Lung (tissue), 12 donors: ENCODE data around the gene CES3. TPM values are rescaled to one million over a fixed set of nuclear protein-coding genes. Genes with fewer than 3 reads are reported as not detected.
A peak's percentile ranks its signal among the peaks of the same experiment; 100 is the strongest.

ENCODE experiments used
- ATAC-seq: fragments of 200-7000 bp; cut with Tn5 transposase; one replicate; pipeline ENCODE4 v1.9.1; 2020; ENCODE audit warnings: moderate number of reproducible peaks; ENCODE audit not compliant: insufficient read depth, low FRiP score
- DNase-seq, 3 donors: peaks; one replicate each; pipeline ENCODE4 v3.0.0-alpha.2; 2013 to 2017
- H3K27ac ChIP-seq, 2 donors: one replicate each; pipeline ENCODE4 v1.5.1; 2013; ENCODE audit warnings: mild to moderate bottlenecking in 2 of 2, moderate library complexity in 2 of 2, control low read depth in 1 of 2, inconsistent platforms in 1 of 2, low read depth in 1 of 2, low read length in 1 of 2
- H3K27me3 ChIP-seq, 3 donors: one replicate each; pipeline ENCODE4 v1.5.1; 2013; ENCODE audit warnings: low read length in 2 of 3; ENCODE audit not compliant: control insufficient read depth in 3 of 3, insufficient read depth in 3 of 3
- H3K36me3 ChIP-seq, 4 donors: one replicate each; pipeline ENCODE4 v1.5.1; 2013; ENCODE audit warnings: low read length in 4 of 4, mild to moderate bottlenecking in 1 of 4, moderate library complexity in 1 of 4; ENCODE audit not compliant: control insufficient read depth in 4 of 4, insufficient read depth in 4 of 4
- H3K4me1 ChIP-seq, 5 donors: one replicate each; pipeline ENCODE4 v1.5.1; 2013; ENCODE audit warnings: low read length in 5 of 5, mild to moderate bottlenecking in 2 of 5, moderate library complexity in 1 of 5; ENCODE audit not compliant: control insufficient read depth in 5 of 5, insufficient read depth in 5 of 5
- H3K4me3 ChIP-seq: one replicate; pipeline ENCODE4 v1.5.1; 2013; ENCODE audit warnings: mild to moderate bottlenecking, control low read depth, moderate library complexity
- H3K9ac ChIP-seq, 2 donors: one replicate each; pipeline ENCODE4 v1.5.1; 2013; ENCODE audit warnings: low read length in 2 of 2, control low read depth in 1 of 2; ENCODE audit not compliant: insufficient read depth in 1 of 2
- H3K9me3 ChIP-seq, 4 donors: one replicate each; pipeline ENCODE4 v1.5.1; 2013; ENCODE audit warnings: low read length in 3 of 4, mild to moderate bottlenecking in 1 of 4, moderate library complexity in 1 of 4; ENCODE audit not compliant: control insufficient read depth in 4 of 4, insufficient read depth in 3 of 4
- CTCF ChIP-seq: IDR thresholded peaks from 2 replicates; pipeline ENCODE4 v1.5.1; 2012; ENCODE audit warnings: mild to moderate bottlenecking; ENCODE audit errors: control extremely low read depth, extremely low read depth
- WGBS, 2 donors: extraction: QIAGEN DNeasy Blood & Tissue Kit; methylation state at CpG; one replicate each; pipeline ENCODE4 v1.1.7; 2013; 5-methylcytosine and 5-hydroxymethylcytosine counted together
- polyA plus RNA-seq, 2 donors: library from polyadenylated mRNA; stranded (reverse); fragments of 200-250 nt; gene quantifications; one replicate each; pipeline ENCODE4 v1.2.1, GENCODE V29; 2013
- total RNA-seq, 2 donors: library from RNA; depleted of rRNA in 1 of 2; stranded (reverse); fragments of >200 nt in 1 of 2; gene quantifications; one replicate each; pipeline ENCODE4 v1.2.1, GENCODE V29; 2014 to 2021
- donor health status: control.
- donor health status: control.
- donor health status: Bipolar disorder and iron deficiency.
- donor health status: healthy.
- donor health status: DM: yes; HTN: yes; CAD: no.

CES3 gene
- total and polyA plus RNA-seq, 4 donors: 0.57 to 2.6 (median 0.91) TPM

DNA sequence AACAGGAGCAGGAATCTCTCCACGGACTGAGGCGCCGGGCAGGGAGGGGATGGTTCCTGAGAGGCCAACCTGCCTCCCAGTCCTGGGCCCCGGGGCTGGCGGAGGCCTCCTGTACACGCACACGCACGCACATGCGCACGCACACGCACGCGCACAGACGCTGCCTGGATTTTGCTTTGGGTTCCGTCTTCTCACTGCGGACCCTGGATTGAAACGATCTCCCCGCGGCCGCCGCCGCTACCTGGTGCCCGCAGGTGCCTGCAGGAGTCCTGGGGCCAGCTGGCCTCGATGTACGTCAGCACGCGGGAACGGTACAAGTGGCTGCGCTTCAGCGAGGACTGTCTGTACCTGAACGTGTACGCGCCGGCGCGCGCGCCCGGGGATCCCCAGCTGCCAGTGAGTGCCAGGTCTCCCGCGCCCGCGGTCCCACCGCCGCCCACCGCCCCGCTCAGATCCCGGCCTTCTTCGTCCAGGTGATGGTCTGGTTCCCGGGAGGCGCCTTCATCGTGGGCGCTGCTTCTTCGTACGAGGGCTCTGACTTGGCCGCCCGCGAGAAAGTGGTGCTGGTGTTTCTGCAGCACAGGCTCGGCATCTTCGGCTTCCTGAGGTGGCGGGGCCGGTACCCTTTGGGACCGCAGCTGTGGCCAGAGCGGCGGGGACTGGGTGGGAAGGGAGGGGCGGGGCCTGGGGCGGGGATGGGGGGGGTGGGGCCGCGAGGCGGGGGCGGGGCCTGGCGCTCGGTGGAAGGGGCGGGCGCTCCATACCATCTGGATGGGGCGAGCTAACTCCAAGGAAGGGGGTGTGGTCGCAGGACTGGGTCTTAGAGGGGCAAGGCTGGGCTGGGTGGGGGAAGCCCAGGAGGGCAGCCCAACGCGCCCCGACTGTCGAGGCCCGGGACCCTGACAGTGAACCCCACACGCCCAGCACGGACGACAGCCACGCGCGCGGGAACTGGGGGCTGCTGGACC, 39.6 kb downstream of the CES3 start:
- Histone ChIP-seq H3K4me1 (peaks cover 0 to 11% (median 5%) of the 10 kb centered on the region in 5 donors), H3K27ac (peak overlapping the region; percentile 11 to 81), H3K4me3 (peak overlapping the region; percentile 40), H3K36me3 (peaks cover 0 to 4% (median 0%) of the 10 kb centered on the region in 4 donors), H3K27me3 (peaks cover 0 to 3% (median 0%) of the 10 kb centered on the region in 3 donors), H3K9me3 (no peaks in the 10 kb centered on the region), H3K9ac (no peak overlapping the region)
- ATAC-seq: peak; percentile 56
- peak; percentile 29 to 59 (median 51) for DNase-seq
- TF ChIP-seq CTCF: no peak
- WGBS, 2 donors: 4 to 9% methylated on average over 72 to 89 of the region's 89 CpGs

DNA sequence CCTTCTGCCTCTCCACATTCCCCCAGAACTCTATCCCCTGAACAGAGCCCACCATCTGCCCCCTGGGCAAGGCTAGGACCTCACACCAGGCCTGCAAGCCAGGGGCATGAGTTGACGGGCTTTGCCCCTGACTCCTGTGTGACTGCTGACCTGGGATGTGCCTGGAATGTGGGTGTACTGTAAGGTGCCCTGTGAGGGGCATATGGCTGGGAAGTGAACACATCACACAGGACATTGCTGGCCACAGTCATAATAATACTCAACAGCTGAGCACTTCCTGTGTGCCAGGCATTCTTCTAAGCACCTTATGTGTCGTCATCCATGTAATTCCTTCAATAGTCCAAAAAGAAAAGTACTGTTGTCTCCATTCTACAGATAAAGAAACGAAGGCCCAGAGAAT, 40.7 kb downstream of the CES3 start:
- peaks cover 0 to 11% (median 5%) of the 10 kb centered on the region in 5 donors for H3K4me1 ChIP-seq
- 84 to 85% methylated on average over 3 of the region's 3 CpGs for WGBS, 2 donors
- no peak overlapping the region for H3K4me3 ChIP-seq
- no peaks in the 10 kb centered on the region for H3K9me3 ChIP-seq
- peaks cover 0 to 4% (median 0%) of the 10 kb centered on the region in 4 donors for H3K36me3 ChIP-seq
- TF ChIP-seq CTCF: no peak
- DNase-seq (no peak), ATAC-seq (no peak)
- H3K9ac ChIP-seq: no peak overlapping the region
- no peak overlapping the region for H3K27ac ChIP-seq
- peaks cover 0 to 3% (median 0%) of the 10 kb centered on the region in 3 donors for H3K27me3 ChIP-seq

DNA sequence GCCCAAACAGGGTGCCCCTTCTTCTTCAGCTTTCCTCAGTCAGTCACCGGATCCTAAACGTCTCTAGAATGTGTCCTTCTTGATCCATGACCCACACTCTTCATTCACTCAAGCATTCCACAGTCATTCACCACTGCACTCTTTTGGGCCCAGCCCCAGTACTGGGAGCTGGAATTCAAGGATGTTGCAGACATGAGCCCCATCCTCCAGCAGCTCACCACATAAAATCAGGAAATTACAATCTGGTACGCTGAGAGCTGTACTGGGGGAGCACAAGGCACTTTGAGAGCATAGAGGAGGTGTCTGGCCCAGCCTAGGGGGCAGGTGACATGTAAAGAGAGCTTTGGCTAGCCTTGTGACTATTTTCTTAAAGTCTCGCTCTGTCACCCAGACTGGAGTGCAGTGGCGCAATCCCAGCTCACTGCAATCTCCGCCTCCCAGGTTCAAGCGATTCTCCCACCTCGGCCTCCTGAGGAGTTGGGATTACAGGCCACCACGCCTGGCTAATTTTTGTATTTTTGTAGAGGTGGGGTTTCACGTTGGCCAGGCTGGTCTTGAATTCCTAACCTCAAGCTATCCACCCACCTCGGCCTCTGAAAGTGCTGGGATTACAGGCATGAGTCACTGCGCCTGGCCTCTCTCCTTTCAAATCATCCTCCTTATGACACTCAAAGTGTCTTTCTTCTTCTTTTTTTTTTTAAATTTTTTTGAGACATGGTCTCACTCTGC, 46.0 kb downstream of the CES3 start:
- ATAC-seq (no peak), DNase-seq (no peak)
- Histone ChIP-seq H3K4me3 (no peak overlapping the region), H3K9ac (no peak overlapping the region), H3K27ac (no peak overlapping the region), H3K4me1 (no peaks in the 10 kb centered on the region), H3K27me3 (no peaks in the 10 kb centered on the region), H3K9me3 (no peaks in the 10 kb centered on the region), H3K36me3 (peaks cover 0 to 4% (median 0%) of the 10 kb centered on the region in 4 donors)
- no peak for TF ChIP-seq CTCF
- 81 to 85% methylated on average over 12 of the region's 12 CpGs for WGBS, 2 donors
